Stimulated activated CD8-positive, alpha-beta memory T cell treated with anti-CD3 and anti-CD28 coated beads, Interleukin-15, amount 100 ng/mL, for 48 hours (primary cell): ENCODE results near the gene HEMK1.

Experiments used
- DNase-seq, 2 donors: peaks; one replicate each; pipeline ENCODE4 v3.0.0-alpha.2; 2020; ENCODE audit warnings: low read depth in 2 of 2

Gene HEMK1

GRCh38 chr3:50568947-50569749, at the start of gene HEMK1:
HEMK1 (plus strand) TSS chr3:50569522; CDS start chr3:50571105, 1,583 bp downstream.
- peak; percentile 95 to 96 for DNase-seq

GRCh38 chr3:50520849-50521248, 48.5 kb upstream of the HEMK1 start:
- no peak for DNase-seq

- no peak for DNase-seq
Observed at GRCh38 chr3:50521572-50521971, 47.8 kb upstream of the HEMK1 start.

GRCh38 chr3:50523279-50523811, 46.0 kb upstream of the HEMK1 start:
- DNase-seq, result no peak

- DNase-seq, result no peak
Observed at GRCh38 chr3:50524746-50525145, 44.6 kb upstream of the HEMK1 start.

- DNase-seq, result no peak
Observed at GRCh38 chr3:50525191-50525910, 44.0 kb upstream of the HEMK1 start.

- peak; percentile 61 to 70 for DNase-seq
Observed at GRCh38 chr3:50525987-50526386, 43.3 kb upstream of the HEMK1 start.

GRCh38 chr3:50530001-50530970, 39.0 kb upstream of the HEMK1 start:
- DNase-seq, result no peak

- DNase-seq, result no peak
Observed at GRCh38 chr3:50531201-50531600, 38.1 kb upstream of the HEMK1 start.

- no peak for DNase-seq
Observed at GRCh38 chr3:50532062-50532705, 37.1 kb upstream of the HEMK1 start.

GRCh38 chr3:50533316-50533715, 36.0 kb upstream of the HEMK1 start:
- DNase-seq, result no peak

- no peak for DNase-seq
Observed at GRCh38 chr3:50533807-50534461, 35.4 kb upstream of the HEMK1 start.

GRCh38 chr3:50534681-50535330, 34.5 kb upstream of the HEMK1 start:
- DNase-seq, result no peak

- no peak for DNase-seq
Observed at GRCh38 chr3:50536471-50537180, 32.7 kb upstream of the HEMK1 start.

GRCh38 chr3:50537421-50538129, 31.7 kb upstream of the HEMK1 start:
- no peak for DNase-seq

GRCh38 chr3:50539356-50540286, 29.7 kb upstream of the HEMK1 start:
- DNase-seq, result no peak

GRCh38 chr3:50542177-50543034, 26.9 kb upstream of the HEMK1 start:
- peak in 1 of 2 donors; percentile 30 for DNase-seq
